Measurements from ENCODE around the gene DYNC1H1. TPM values are rescaled to one million over a fixed set of nuclear protein-coding genes. Genes with fewer than 3 reads are reported as not detected.

The DYNC1H1 gene
- 800 TPM for total RNA-seq

DNA sequence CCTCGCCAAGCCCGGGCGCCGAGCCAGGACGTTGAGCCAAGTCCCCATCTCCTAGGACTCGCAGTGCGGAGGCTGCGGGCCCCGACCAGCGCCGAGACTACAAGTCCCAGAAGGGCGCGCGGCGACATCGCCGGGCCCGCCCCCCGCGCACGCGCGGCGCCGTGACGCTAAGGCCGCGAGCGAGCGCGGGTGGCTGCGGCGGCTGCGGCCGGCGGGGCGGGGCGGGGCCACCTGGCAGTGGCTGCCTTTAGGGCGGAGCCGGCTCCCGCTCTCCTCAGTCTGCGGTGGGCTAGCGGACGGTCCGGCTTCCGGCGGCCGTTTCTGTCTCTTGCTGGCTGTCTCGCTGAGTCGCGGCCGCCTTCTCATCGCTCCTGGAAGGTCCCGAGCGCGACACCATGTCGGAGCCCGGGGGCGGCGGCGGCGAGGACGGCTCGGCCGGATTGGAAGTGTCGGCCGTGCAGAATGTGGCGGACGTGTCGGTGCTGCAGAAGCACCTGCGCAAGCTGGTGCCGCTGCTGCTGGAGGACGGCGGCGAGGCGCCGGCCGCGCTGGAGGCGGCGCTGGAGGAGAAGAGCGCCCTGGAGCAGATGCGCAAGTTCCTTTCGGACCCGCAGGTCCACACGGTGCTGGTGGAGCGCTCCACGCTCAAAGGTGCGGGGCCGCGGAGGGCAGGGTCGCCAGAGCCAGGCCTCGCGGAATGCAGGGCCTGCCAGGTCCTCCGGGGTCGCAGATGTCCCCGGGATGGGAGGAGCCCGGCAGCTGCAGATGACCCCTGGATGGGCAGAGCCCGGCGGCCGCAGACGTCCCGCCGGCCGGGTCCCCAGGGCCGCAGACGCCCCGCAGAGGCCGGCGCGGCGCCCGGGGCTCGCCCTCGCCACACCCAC is at the start of gene DYNC1H1:
Gene DYNC1H1, plus strand, starts transcription at position 277 of the 884 bp plus-strand sequence. Its CDS starts 119 bp downstream, at position 396.

DNA sequence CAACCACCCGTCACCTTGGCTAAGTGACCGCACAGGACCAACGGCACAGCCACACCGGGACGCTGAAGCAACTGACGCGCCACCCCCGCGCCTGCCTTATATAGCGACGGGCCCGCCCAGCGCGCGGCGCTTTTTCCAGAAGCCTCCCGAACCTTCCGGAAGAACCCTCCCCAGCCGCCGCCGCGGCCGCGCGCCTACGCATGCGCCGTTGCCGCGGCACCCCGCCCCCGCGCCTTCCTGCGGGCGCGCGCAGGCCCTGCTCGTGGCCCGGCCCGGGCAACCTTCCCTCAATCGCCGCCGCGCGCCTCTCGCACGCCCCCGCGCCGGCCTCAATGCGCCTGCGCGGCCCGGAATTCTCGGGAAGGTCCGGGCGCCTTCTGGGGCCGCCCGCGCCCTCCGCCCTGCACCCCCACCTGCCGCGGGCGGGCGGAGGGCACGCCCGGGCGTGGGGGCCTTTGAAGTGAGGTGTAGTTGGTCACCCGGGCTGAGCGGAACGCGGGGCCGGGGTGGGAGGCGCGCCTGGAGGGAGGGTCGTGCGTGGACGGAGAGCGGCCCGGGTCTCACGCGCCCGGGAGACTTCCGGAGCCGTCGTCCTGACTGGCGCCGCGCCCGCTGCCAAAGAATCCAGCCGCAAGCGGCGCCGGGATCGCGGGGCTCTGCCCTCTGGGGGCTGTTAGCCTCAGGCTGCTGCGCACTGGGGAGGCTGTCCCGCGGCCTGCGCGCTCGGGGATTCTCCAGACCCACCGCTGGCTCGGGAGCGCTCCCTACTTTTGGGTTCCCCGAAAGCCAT is 122.8 kb downstream of the DYNC1H1 start, which contains the start of gene HSP90AA1:
Gene HSP90AA1, minus strand, starts transcription at position 73 of the 790 bp plus-strand sequence. CDS start 666 bp downstream, outside the sequence.

Other genes with a start within 250 kb of the DYNC1H1 start
- gene PPP2R5C, start 202.9 kb upstream of the DYNC1H1 start, total RNA-seq, result 128 TPM
- gene HSP90AA1, start 122.5 kb downstream of the DYNC1H1 start, total RNA-seq, result 1,156 TPM
- gene WDR20, start 175.3 kb downstream of the DYNC1H1 start, total RNA-seq, result 55.5 TPM

Data from camera-type eye (tissue), 1 donor.